GM12891 (cell line): ENCODE results near the gene LDHB.

Source experiments
- POLR2A ChIP-seq: IDR thresholded peaks from 2 replicates; pipeline ENCODE4 v1.6.1; 2011; ENCODE audit warnings: low read depth, low read length, control low read depth
- POLR2AphosphoS5 ChIP-seq: IDR thresholded peaks from 2 replicates; pipeline ENCODE4 v1.6.1; 2011; ENCODE audit warnings: low read depth, low read length, control low read depth
- SPI1 ChIP-seq: IDR thresholded peaks from 2 replicates; pipeline ENCODE4 v1.6.1; 2011; ENCODE audit warnings: low read depth, low read length, control low read depth

GRCh38 chr12:21644516-21644915, 13.1 kb downstream of the LDHB start:
- no peak for TF ChIP-seq POLR2AphosphoS5
- no peak for TF ChIP-seq POLR2A
- no peak for TF ChIP-seq SPI1
